Sigmoid colon (tissue), 7 donors: ENCODE results near the gene AHI1. TPM values are rescaled to one million over a fixed set of nuclear protein-coding genes. Genes with fewer than 3 reads are reported as not detected.

Experiments used
- DNase-seq: peaks from one replicate; pipeline ENCODE4 v3.0.0-alpha.2; 2019
- H3K27ac ChIP-seq, 4 donors: fragments of 200-600 bp; sonication (generic); one replicate each; pipeline ENCODE4 v1.5.1; 2016 to 2019; ENCODE audit warnings: mild to moderate bottlenecking in 1 of 4
- H3K27me3 ChIP-seq, 3 donors: fragments of 200-600 bp; sonication (generic); one replicate each; pipeline ENCODE4 v1.5.1; 2019; ENCODE audit warnings: mild to moderate bottlenecking in 1 of 3
- H3K36me3 ChIP-seq, 4 donors: fragments of 200-600 bp; sonication (generic); one replicate each; pipeline ENCODE4 v1.5.1; 2016 to 2019
- H3K4me1 ChIP-seq, 4 donors: fragments of 200-600 bp; sonication (generic); one replicate each; pipeline ENCODE4 v1.5.1; 2017 to 2019
- H3K4me3 ChIP-seq, 4 donors: fragments of 200-600 bp; sonication (generic); one replicate each; pipeline ENCODE4 v1.5.1; 2017 to 2019; ENCODE audit warnings: mild to moderate bottlenecking in 2 of 4, moderate library complexity in 1 of 4
- H3K9me3 ChIP-seq, 4 donors: fragments of 200-600 bp in 3 of 4; sonication (generic) in 3 of 4; one replicate each; pipeline versions ENCODE4 v1.5.1 to v1.6.1; 2013 to 2019
- CTCF ChIP-seq, 4 experiments: fragments of 450-650 bp in 3 of 4; fragments of 200-600 bp in 1 of 4; IDR thresholded peaks; one replicate each; pipeline ENCODE4 v1.5.1; 2016 to 2019; ENCODE audit warnings: antibody characterized with exemption in 4 of 4, mild to moderate bottlenecking in 3 of 4, moderate library complexity in 2 of 4
- EP300 ChIP-seq, 4 donors: sonication (generic); formaldehyde crosslinking; IDR thresholded peaks; one replicate each; pipeline ENCODE4 v1.6.1; 2017; ENCODE audit warnings: antibody characterized with exemption in 4 of 4
- POLR2A ChIP-seq, 2 donors: fragments of 450-650 bp; IDR thresholded peaks; one replicate each; pipeline ENCODE4 v1.6.1; 2016; ENCODE audit warnings: antibody characterized with exemption in 2 of 2, mild to moderate bottlenecking in 2 of 2, moderate library complexity in 2 of 2
- POLR2AphosphoS5 ChIP-seq, 4 donors: sonication (generic); formaldehyde crosslinking; IDR thresholded peaks; one replicate each; pipeline ENCODE4 v1.6.1; 2017; ENCODE audit warnings: antibody characterized with exemption in 4 of 4
- WGBS, 2 donors: extraction: QIAGEN DNeasy Blood & Tissue Kit; methylation state at CpG; one replicate each; pipeline ENCODE4 v1.1.7; 2013; 5-methylcytosine and 5-hydroxymethylcytosine counted together
- intact Hi-C: fragments of 100-400 bp; cut with DNase I; formaldehyde crosslinking; loops from one replicate; pipeline ENCODE4 v1.15.1; 2023
- polyA plus RNA-seq, 3 donors: library from polyadenylated mRNA; stranded (reverse); fragments of 200-250 nt; gene quantifications; one replicate each; pipeline ENCODE4 v1.2.3, GENCODE V29; 2013
- total RNA-seq, 4 donors: library from RNA; depleted of rRNA; stranded (reverse); fragments of >200 nt; gene quantifications; one replicate each; pipeline ENCODE4 v1.1.0, GENCODE V29; 2016
- donor health status: healthy with polysubstance abuse.
- donor health status: Bipolar disorder and iron deficiency.
- donor health status: healthy.

The AHI1 gene
- total and polyA plus RNA-seq, 7 donors: 4.2 to 47.1 (median 25.8) TPM

GRCh38 chr6:135504734-135505133 lies 7.2 kb upstream of the AHI1 start:
- H3K9me3 ChIP-seq: no peaks in the 10 kb centered on the region
- TF ChIP-seq POLR2AphosphoS5 (IDR thresholded peaks at IDR 0.05): no peak
- TF ChIP-seq CTCF (IDR thresholded peaks at IDR 0.05): no peak
- no peak for TF ChIP-seq EP300 (IDR thresholded peaks at IDR 0.05)
- TF ChIP-seq POLR2A (IDR thresholded peaks at IDR 0.05): no peak
- H3K4me3 ChIP-seq: no peak overlapping the region
- no peak overlapping the region for H3K27ac ChIP-seq
- DNase-seq: no peak
- 44 to 79% methylated on average over 3 of the region's 3 CpGs for WGBS, 2 donors
- no peaks in the 10 kb centered on the region for H3K27me3 ChIP-seq
- intact Hi-C loops: loop anchor here (5.0 kb wide), 2 partner anchors 723 to 813 kb away; no protein-coding TSS in a partner anchor
- no peaks in the 10 kb centered on the region for H3K4me1 ChIP-seq
- no peaks in the 10 kb centered on the region for H3K36me3 ChIP-seq

- DNase-seq: no peak
- H3K27ac ChIP-seq: no peak overlapping the region
- H3K4me1 ChIP-seq: peaks cover 0 to 4% (median 3%) of the 10 kb centered on the region in 4 donors
- H3K36me3 ChIP-seq: no peaks in the 10 kb centered on the region
- intact Hi-C loops: no loop called here
- no peak overlapping the region for H3K4me3 ChIP-seq
- H3K27me3 ChIP-seq: no peaks in the 10 kb centered on the region
- H3K9me3 ChIP-seq: no peaks in the 10 kb centered on the region
- WGBS, 2 donors: 91 to 93% methylated on average over 6 of the region's 6 CpGs
- TF ChIP-seq CTCF (IDR thresholded peaks at IDR 0.05) (no peak), POLR2AphosphoS5 (IDR thresholded peaks at IDR 0.05) (no peak), EP300 (IDR thresholded peaks at IDR 0.05) (no peak), POLR2A (IDR thresholded peaks at IDR 0.05) (no peak)
These were observed 6.3 kb upstream of the AHI1 start for GRCh38 chr6:135503703-135504475.

- H3K9me3 ChIP-seq: no peaks in the 10 kb centered on the region
- TF ChIP-seq CTCF (IDR thresholded peaks at IDR 0.05) (no peak), POLR2AphosphoS5 (IDR thresholded peaks at IDR 0.05) (no peak), POLR2A (IDR thresholded peaks at IDR 0.05) (no peak), EP300 (IDR thresholded peaks at IDR 0.05) (no peak)
- no peaks in the 10 kb centered on the region for H3K36me3 ChIP-seq
- intact Hi-C loops: loop anchor here (2.0 kb wide), 2 partner anchors 751 to 791 kb away; partner anchors contain the start of gene MTFR2
- WGBS, 2 donors: 90 to 91% methylated on average over 5 of the region's 5 CpGs
- peak overlapping the region; percentile 94 to 97 (median 96) for H3K27ac ChIP-seq
- no peaks in the 10 kb centered on the region for H3K27me3 ChIP-seq
- no peak for DNase-seq
- no peak overlapping the region for H3K4me3 ChIP-seq
- peaks cover 0 to 25% (median 13%) of the 10 kb centered on the region in 4 donors for H3K4me1 ChIP-seq
These were observed 2.2 kb upstream of the AHI1 start for GRCh38 chr6:135499441-135500340.

GRCh38 chr6:135498185-135498841 lies 773 bp upstream of the AHI1 start:
- TF ChIP-seq POLR2A (IDR thresholded peaks at IDR 0.05) (no peak), POLR2AphosphoS5 (IDR thresholded peaks at IDR 0.05) (peak; percentile 47 to 94 (median 66)), EP300 (IDR thresholded peaks at IDR 0.05) (peak in 1 of 4 donors; percentile 80), CTCF (IDR thresholded peaks at IDR 0.05) (no peak)
- Histone ChIP-seq H3K4me1 (peaks cover 0 to 25% (median 13%) of the 10 kb centered on the region in 4 donors), H3K27ac (peak overlapping the region; percentile 94 to 97 (median 96)), H3K36me3 (no peaks in the 10 kb centered on the region), H3K4me3 (peak overlapping the region; percentile 76 to 93 (median 78)), H3K27me3 (no peaks in the 10 kb centered on the region), H3K9me3 (no peaks in the 10 kb centered on the region)
- 1 to 2% methylated on average over 16 of the region's 16 CpGs for WGBS, 2 donors
- DNase-seq: peak; percentile 93
- intact Hi-C loops: loop anchor here (2.0 kb wide), 2 partner anchors 752 to 792 kb away; partner anchors contain the start of gene MTFR2
